HL-60 (cell line): ENCODE measurements around the gene RCOR3.

ENCODE experiments used
- DNase-seq, 2 experiments: peaks; one replicate each; pipeline ENCODE4 v3.0.0-alpha.2; 2010 to 2020; ENCODE audit warnings: low read depth in 1 of 2, low spot score in 1 of 2
- H3K27ac ChIP-seq: fragments of 250-450 bp; sonication (Bioruptor Pico); replicated peaks from 2 replicates; pipeline ENCODE4 v1.5.1; 2020; ENCODE audit warnings: mild to moderate bottlenecking, moderate library complexity
- H3K27me3 ChIP-seq: fragments of 250-450 bp; sonication (Bioruptor Pico); 2 replicates; pipeline ENCODE4 v1.5.1; 2021; ENCODE audit warnings: mild to moderate bottlenecking, moderate library complexity; ENCODE audit not compliant: insufficient read depth, poor library complexity, severe bottlenecking
- H3K4me3 ChIP-seq: replicated peaks from 2 replicates; pipeline ENCODE4 v1.5.1; 2011; ENCODE audit warnings: mild to moderate bottlenecking, control low read depth, low read length; ENCODE audit not compliant: insufficient read depth
- GABPA ChIP-seq: IDR thresholded peaks from 2 replicates; pipeline ENCODE4 v1.6.1; 2012; ENCODE audit warnings: low read depth
- POLR2AphosphoS5 ChIP-seq: IDR thresholded peaks from 2 replicates; pipeline ENCODE4 v1.6.1; 2012; ENCODE audit warnings: low read depth
- SPI1 ChIP-seq: IDR thresholded peaks from 2 replicates; pipeline ENCODE4 v1.6.1; 2012; ENCODE audit warnings: low read depth, mild to moderate bottlenecking, borderline replicate concordance
- TF ChIP-seq, protein P1 (sequence below): IDR thresholded peaks from one replicate; pipeline ENCODE4 v1.5.1; 2011; ENCODE audit warnings: low read length, control low read depth, inconsistent platforms; ENCODE audit not compliant: insufficient read depth
- TF ChIP-seq, protein P2 (sequence below): IDR thresholded peaks from 2 replicates; pipeline ENCODE4 v1.6.1; 2012; ENCODE audit warnings: low read depth; ENCODE audit not compliant: insufficient replicate concordance

Gene RCOR3

DNA sequence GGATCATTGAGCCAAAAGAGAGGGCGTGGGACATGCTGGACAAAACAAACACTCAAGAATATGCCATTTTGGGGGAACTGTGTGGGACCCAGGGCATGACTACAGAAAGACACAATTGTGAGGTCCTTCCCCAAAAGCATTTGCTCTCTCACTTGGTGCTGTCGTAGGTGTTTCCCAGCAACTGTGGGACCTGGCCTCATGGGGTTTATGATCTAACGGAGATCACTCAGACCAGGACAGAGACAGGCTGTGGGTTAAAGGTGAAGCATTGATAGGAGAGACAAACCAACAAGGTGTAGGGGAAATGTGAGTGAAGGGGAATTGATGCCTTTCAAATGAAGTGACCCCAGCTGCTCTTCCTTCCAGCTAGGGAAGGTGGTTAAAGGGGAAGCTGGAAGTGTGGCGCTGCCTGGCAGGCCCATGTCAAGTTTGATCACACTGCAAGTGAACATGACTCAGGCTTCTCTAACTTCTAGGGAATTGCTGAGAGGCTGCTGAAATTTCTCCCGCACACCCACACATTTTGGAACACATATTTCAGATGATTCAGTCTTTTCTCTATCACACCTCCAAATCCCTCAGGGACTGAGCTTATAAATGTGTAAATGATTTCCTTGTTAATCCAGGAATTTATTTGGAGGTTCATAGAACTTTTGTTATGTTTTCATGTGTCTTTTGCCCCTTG lies 97.7 kb downstream of the RCOR3 start:
- no peak for DNase-seq
- Histone ChIP-seq H3K27me3 (no peaks in the 10 kb centered on the region), H3K4me3 (no peak overlapping the region), H3K27ac (no peak overlapping the region)
- TF ChIP-seq POLR2AphosphoS5 (no peak), GABPA (no peak), SPI1 (no peak)
- TF ChIP-seq, protein P1, sequence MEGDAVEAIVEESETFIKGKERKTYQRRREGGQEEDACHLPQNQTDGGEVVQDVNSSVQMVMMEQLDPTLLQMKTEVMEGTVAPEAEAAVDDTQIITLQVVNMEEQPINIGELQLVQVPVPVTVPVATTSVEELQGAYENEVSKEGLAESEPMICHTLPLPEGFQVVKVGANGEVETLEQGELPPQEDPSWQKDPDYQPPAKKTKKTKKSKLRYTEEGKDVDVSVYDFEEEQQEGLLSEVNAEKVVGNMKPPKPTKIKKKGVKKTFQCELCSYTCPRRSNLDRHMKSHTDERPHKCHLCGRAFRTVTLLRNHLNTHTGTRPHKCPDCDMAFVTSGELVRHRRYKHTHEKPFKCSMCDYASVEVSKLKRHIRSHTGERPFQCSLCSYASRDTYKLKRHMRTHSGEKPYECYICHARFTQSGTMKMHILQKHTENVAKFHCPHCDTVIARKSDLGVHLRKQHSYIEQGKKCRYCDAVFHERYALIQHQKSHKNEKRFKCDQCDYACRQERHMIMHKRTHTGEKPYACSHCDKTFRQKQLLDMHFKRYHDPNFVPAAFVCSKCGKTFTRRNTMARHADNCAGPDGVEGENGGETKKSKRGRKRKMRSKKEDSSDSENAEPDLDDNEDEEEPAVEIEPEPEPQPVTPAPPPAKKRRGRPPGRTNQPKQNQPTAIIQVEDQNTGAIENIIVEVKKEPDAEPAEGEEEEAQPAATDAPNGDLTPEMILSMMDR: no peak
- TF ChIP-seq, protein P2, sequence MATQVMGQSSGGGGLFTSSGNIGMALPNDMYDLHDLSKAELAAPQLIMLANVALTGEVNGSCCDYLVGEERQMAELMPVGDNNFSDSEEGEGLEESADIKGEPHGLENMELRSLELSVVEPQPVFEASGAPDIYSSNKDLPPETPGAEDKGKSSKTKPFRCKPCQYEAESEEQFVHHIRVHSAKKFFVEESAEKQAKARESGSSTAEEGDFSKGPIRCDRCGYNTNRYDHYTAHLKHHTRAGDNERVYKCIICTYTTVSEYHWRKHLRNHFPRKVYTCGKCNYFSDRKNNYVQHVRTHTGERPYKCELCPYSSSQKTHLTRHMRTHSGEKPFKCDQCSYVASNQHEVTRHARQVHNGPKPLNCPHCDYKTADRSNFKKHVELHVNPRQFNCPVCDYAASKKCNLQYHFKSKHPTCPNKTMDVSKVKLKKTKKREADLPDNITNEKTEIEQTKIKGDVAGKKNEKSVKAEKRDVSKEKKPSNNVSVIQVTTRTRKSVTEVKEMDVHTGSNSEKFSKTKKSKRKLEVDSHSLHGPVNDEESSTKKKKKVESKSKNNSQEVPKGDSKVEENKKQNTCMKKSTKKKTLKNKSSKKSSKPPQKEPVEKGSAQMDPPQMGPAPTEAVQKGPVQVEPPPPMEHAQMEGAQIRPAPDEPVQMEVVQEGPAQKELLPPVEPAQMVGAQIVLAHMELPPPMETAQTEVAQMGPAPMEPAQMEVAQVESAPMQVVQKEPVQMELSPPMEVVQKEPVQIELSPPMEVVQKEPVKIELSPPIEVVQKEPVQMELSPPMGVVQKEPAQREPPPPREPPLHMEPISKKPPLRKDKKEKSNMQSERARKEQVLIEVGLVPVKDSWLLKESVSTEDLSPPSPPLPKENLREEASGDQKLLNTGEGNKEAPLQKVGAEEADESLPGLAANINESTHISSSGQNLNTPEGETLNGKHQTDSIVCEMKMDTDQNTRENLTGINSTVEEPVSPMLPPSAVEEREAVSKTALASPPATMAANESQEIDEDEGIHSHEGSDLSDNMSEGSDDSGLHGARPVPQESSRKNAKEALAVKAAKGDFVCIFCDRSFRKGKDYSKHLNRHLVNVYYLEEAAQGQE: no peak

DNA sequence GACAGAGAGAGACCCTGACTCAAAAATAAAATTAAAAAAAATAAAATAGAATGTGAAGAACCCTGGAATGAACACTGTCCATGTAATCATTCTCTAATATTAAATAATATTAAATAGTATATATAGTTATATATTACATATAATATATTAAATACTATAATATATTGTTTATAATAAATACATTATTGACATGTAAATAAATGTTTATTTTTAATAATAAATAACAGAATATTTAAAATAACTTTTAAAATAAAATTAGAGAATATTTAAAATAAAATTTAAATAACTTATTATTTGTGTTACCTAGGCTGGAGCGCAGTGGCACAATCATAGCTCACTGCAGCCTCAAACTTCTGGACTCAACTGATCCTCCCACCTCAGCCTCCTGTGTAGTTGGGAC lies 99.5 kb downstream of the RCOR3 start:
- DNase-seq: no peak

DNA sequence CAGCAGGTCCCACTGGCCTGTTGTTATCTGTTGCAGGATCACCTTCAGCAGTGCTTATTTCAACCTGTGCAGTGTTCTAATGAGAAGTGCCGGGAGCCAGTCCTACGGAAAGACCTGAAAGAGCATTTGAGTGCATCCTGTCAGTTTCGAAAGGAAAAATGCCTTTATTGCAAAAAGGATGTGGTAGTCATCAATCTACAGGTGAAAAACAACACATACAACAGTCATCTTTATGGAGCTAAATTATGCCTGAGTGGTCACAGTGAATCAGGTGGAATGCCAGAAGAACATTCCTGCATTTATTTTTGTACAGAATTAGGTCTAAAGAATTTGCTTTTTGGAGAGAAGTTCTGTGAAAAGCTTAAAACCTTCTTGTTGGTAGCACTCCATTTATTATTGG lies 100.7 kb downstream of the RCOR3 start:
- DNase-seq: no peak
- Histone ChIP-seq H3K27me3 (no peaks in the 10 kb centered on the region), H3K27ac (no peak overlapping the region), H3K4me3 (no peak overlapping the region)
- TF ChIP-seq, protein P2: no peak
- TF ChIP-seq GABPA (no peak), POLR2AphosphoS5 (no peak), SPI1 (no peak)
- TF ChIP-seq, protein P1: no peak

More for the DNA sequence above, 99.5 kb downstream of the RCOR3 start:
- TF ChIP-seq, protein P2: no peak
- TF ChIP-seq, protein P1: no peak
- TF ChIP-seq GABPA: no peak
- no peak for TF ChIP-seq SPI1
- TF ChIP-seq POLR2AphosphoS5: no peak
- H3K27ac ChIP-seq: no peak overlapping the region
- no peaks in the 10 kb centered on the region for H3K27me3 ChIP-seq
- H3K4me3 ChIP-seq: no peak overlapping the region
